Parietal lobe (tissue), 1 donor: ENCODE data around the gene PLSCR4. TPM values are rescaled to one million over a fixed set of nuclear protein-coding genes. Genes with fewer than 3 reads are reported as not detected.

Experiments used
- total RNA-seq: library from RNA; depleted of rRNA; stranded (reverse); fragments of >200 nt; gene quantifications from one replicate; pipeline ENCODE4 v1.2.3, GENCODE V29; 2014

Gene PLSCR4
- 7.5 TPM for total RNA-seq

GRCh38 chr3:146250449-146251382, at the start of gene PLSCR4:
PLSCR4 (minus strand) TSS chr3:146251105; CDS start chr3:146222071, 29,034 bp downstream.

GRCh38 chr3:146160964-146161662, 89.8 kb downstream of the PLSCR4 start, which contains the start of gene PLOD2:
PLOD2 (minus strand) TSS chr3:146161184; CDS start chr3:146160989, 195 bp downstream.

Other genes starting within 250 kb of the PLSCR4 start
- gene PLOD2, start 89.9 kb downstream of the PLSCR4 start, total RNA-seq, result 13.1 TPM
- not detected for gene PLSCR2, start 218.5 kb upstream of the PLSCR4 start, total RNA-seq